DND-41 (cell line): ENCODE results near the gene IGFLR1.

Experiments
- ATAC-seq: fragments of 200-7000 bp; cut with Tn5 transposase; 3 replicates; pipeline ENCODE4 v1.9.1; 2021; ENCODE audit warnings: low read depth; ENCODE audit not compliant: insufficient read depth
- DNase-seq: peaks from one replicate; pipeline ENCODE4 v3.0.0-alpha.2; 2020
- H2AFZ ChIP-seq: 2 replicates; pipeline ENCODE4 v1.6.0; 2012; ENCODE audit warnings: low read depth, low read length
- H3K27ac ChIP-seq: 2 replicates; pipeline ENCODE4 v1.5.1; 2012; ENCODE audit warnings: low read length, inconsistent platforms
- H3K27me3 ChIP-seq: fragments of 200-600 bp; sonication (generic); 2 replicates; pipeline ENCODE4 v1.6.0; 2012; ENCODE audit warnings: low read length, mild to moderate bottlenecking, inconsistent platforms; ENCODE audit not compliant: insufficient read depth, poor library complexity
- H3K36me3 ChIP-seq: 2 replicates; pipeline ENCODE4 v1.5.1; 2012; ENCODE audit warnings: low read length, inconsistent platforms; ENCODE audit not compliant: insufficient read depth
- H3K4me1 ChIP-seq: 2 replicates; pipeline ENCODE4 v1.5.1; 2012; ENCODE audit warnings: mild to moderate bottlenecking, low read length; ENCODE audit not compliant: insufficient read depth
- H3K4me2 ChIP-seq: 2 replicates; pipeline ENCODE4 v1.6.0; 2012; ENCODE audit warnings: mild to moderate bottlenecking, moderate library complexity, low read length, inconsistent platforms; ENCODE audit not compliant: insufficient read depth
- H3K4me3 ChIP-seq, 2 experiments: fragments of 200-600 bp in 1 of 2; shearing (Covaris generic) in 1 of 2; 2 replicates each; pipeline ENCODE4 v1.5.1; 2012 to 2016; ENCODE audit warnings: inconsistent platforms in 2 of 2, low read length in 2 of 2, mild to moderate bottlenecking in 2 of 2, low read depth in 1 of 2, moderate library complexity in 1 of 2
- H3K79me2 ChIP-seq: 2 replicates; pipeline ENCODE4 v1.6.0; 2012; ENCODE audit warnings: low read length, inconsistent platforms; ENCODE audit not compliant: insufficient read depth
- H3K9ac ChIP-seq: 2 replicates; pipeline ENCODE4 v1.6.0; 2012; ENCODE audit warnings: low read depth, mild to moderate bottlenecking, inconsistent platforms, low read length, moderate library complexity
- H3K9me3 ChIP-seq: 2 replicates; pipeline ENCODE4 v1.5.1; 2012; ENCODE audit warnings: low read length, moderate library complexity, mild to moderate bottlenecking, inconsistent platforms; ENCODE audit not compliant: insufficient read depth, severe bottlenecking
- H4K20me1 ChIP-seq: 2 replicates; pipeline ENCODE4 v1.6.0; 2012; ENCODE audit warnings: low read length; ENCODE audit not compliant: insufficient read depth
- EZH2 ChIP-seq: IDR thresholded peaks from 3 replicates; pipeline ENCODE4 v1.6.1; 2012; ENCODE audit warnings: borderline replicate concordance, low read depth, mild to moderate bottlenecking, moderate library complexity, low read length, inconsistent platforms; ENCODE audit not compliant: severe bottlenecking
- TF ChIP-seq, protein P1 (sequence below): IDR thresholded peaks from 2 replicates; pipeline ENCODE4 v1.5.1; 2012; ENCODE audit warnings: borderline replicate concordance, low read length, moderate library complexity, mild to moderate bottlenecking; ENCODE audit not compliant: poor library complexity, severe bottlenecking; ENCODE audit errors: extremely low read depth

The IGFLR1 gene

DNA sequence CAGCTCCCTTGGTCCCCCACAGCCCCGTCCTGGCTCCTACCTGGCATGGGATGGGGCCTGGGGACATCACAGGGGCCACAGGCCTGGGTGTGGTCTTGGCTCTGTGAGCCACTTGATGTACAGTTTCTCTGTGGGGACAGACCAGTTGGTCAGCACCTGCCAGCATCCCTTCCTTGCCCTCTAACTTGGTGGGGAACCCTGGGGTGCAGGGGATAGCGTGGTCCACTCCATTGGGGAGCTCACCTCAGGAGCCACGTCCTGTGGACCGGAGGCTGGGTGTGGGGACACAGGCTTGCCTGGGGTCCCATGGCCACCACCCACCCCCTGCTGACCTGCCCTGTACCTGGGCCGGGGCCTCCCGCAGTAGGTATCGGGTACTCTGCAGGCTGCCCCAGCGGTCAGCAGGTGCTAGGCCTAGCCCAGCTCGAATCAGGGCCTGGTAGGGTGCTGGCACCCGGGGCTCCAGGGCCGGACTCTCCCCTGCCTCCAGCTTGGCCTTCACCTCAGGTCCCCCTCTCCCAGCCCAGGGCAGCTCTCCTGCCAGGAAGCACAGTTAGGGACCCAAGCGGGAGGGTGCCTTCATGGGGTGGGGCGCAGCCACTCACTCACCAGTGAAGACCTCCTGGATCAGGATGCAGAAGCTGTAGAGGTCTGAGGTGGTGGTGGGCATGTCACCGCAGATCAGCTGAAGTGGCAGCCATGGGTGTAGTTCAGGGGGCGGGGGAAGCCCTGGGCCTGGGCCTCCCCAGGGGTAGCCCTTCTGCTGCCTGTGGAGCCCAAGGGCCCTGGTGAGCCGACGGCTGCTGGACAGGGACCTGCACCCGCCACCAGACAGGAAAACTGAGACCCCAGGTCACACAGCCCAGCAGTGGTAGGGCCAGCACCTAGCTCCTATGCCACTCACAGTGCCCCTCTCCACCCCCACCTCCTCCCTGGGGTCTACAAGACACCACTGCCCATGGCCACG is 48.0 kb upstream of the IGFLR1 start:
- no peak overlapping the region for H2AFZ ChIP-seq
- H3K4me2 ChIP-seq = no peak overlapping the region
- no peak overlapping the region for H3K4me3 ChIP-seq
- H3K36me3 ChIP-seq = peaks cover 13% of the 10 kb centered on the region
- H3K9me3 ChIP-seq = no peaks in the 10 kb centered on the region
- no peaks in the 10 kb centered on the region for H3K27me3 ChIP-seq
- ATAC-seq (peak; percentile 12; the same call in 1 of the 3 replicates), DNase-seq (no peak)
- H3K27ac ChIP-seq = no peak overlapping the region
- no peaks in the 10 kb centered on the region for H3K79me2 ChIP-seq
- H3K9ac ChIP-seq = no peak overlapping the region
- TF ChIP-seq, protein P1, sequence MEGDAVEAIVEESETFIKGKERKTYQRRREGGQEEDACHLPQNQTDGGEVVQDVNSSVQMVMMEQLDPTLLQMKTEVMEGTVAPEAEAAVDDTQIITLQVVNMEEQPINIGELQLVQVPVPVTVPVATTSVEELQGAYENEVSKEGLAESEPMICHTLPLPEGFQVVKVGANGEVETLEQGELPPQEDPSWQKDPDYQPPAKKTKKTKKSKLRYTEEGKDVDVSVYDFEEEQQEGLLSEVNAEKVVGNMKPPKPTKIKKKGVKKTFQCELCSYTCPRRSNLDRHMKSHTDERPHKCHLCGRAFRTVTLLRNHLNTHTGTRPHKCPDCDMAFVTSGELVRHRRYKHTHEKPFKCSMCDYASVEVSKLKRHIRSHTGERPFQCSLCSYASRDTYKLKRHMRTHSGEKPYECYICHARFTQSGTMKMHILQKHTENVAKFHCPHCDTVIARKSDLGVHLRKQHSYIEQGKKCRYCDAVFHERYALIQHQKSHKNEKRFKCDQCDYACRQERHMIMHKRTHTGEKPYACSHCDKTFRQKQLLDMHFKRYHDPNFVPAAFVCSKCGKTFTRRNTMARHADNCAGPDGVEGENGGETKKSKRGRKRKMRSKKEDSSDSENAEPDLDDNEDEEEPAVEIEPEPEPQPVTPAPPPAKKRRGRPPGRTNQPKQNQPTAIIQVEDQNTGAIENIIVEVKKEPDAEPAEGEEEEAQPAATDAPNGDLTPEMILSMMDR = no peak
- TF ChIP-seq EZH2 = no peak
- no peaks in the 10 kb centered on the region for H3K4me1 ChIP-seq
- H4K20me1 ChIP-seq = peaks cover 4% of the 10 kb centered on the region

DNA sequence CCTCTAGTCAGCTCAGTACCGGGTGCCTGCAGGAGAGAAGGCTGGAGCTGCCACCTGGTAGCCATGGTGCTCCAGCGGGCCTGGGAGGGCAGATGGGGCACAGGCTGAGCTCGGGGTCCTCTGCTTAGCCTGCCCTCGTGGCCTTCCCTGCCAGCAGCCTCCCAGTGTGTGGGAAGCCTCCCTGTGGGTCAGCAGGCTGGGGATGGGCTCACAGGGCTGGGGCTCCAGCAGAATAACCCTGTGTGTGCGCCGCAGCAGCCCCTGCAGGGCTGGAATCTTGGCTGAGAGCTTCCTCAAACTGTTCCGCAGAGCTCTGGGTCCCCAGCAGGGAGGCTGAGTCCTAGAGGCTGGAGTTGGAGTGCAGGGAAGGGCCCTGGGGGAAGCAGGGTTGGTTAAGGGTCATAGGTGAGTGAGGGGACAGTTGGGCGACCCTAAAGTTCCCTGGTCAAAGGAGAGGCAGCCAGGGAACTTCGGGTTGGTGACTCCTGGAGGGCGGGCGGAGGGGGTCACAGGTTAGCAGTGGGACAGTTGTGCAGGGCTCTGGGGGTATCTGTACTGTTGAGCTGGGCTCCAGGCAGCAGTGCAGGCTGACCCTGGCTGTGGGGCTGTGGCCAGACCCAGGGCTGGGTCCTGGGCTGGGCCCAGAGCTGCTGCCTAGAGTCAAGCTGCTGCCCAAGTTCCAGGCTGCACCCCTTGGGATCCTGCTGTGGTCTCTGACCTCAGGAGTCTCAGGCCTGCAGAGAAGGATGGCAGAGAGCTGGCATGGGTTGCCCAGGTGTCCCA is 47.1 kb upstream of the IGFLR1 start:
- TF ChIP-seq EZH2 = no peak
- TF ChIP-seq, protein P1 = no peak
- Histone ChIP-seq H3K4me3 (no peak overlapping the region), H3K27ac (no peak overlapping the region), H3K4me1 (no peaks in the 10 kb centered on the region), H3K9ac (no peak overlapping the region), H3K79me2 (no peaks in the 10 kb centered on the region), H3K27me3 (no peaks in the 10 kb centered on the region), H3K9me3 (no peaks in the 10 kb centered on the region), H3K4me2 (no peak overlapping the region), H2AFZ (no peak overlapping the region), H4K20me1 (peaks cover 4% of the 10 kb centered on the region), H3K36me3 (peaks cover 20% of the 10 kb centered on the region)
- ATAC-seq (0 out of 3 replicates have a peak, but pooled peaks have one; percentile 4), DNase-seq (no peak)

DNA sequence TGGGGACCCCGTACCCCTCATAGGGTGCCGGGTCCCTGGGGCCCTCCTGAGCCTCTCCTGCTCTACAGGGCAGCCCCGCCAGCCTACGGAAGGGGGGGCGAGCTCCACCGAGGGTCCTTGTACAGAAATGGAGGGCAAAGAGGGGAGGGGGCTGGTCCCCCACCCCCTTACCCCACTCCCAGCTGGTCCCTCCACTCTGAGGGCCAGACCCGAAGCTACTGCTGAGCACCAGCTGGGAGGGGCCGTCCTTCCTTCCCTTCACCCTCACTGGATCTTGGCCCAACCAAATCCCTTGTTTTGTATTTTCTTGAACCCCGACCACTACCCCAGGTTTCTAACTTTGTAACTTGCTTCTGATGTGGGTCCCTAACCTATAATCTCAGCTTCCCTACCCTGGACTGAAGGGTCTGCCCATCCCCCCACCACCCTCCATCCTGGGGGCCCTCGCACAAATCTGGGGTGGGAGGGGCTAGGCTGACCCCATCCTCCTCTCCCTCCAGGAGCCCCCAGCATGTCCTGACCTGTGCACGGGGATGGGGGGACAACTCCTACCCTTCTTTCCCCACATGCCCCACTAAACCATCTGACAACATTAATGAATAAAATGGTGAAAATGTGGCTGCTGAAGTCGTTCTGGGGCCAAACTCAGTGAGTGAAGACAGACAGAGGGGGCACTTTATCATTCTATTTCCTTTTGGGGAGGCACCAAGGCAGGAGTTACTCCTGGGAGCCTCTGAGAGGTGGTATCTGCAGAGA is 46.1 kb upstream of the IGFLR1 start:
- Histone ChIP-seq H4K20me1 (peaks cover 4% of the 10 kb centered on the region), H3K4me2 (no peak overlapping the region), H2AFZ (no peak overlapping the region), H3K4me3 (no peak overlapping the region), H3K27me3 (no peaks in the 10 kb centered on the region), H3K4me1 (no peaks in the 10 kb centered on the region), H3K9me3 (no peaks in the 10 kb centered on the region), H3K36me3 (peaks cover 28% of the 10 kb centered on the region), H3K79me2 (no peaks in the 10 kb centered on the region), H3K9ac (no peak overlapping the region), H3K27ac (no peak overlapping the region)
- DNase-seq (no peak), ATAC-seq (no peak)
- TF ChIP-seq, protein P1 = no peak
- TF ChIP-seq EZH2 = no peak
